ENCODE measurements around the gene COL27A1.

- no peak for TF ChIP-seq ZNF274 (IDR thresholded peaks at IDR 0.05; ENCODE audit: low read depth, low read length)
- no peak for TF ChIP-seq SUZ12 (IDR thresholded peaks at IDR 0.05; ENCODE audit: extremely low read depth, insufficient read depth, insufficient read length)
Measured at GRCh38 chr9:114270120-114270975, 115.0 kb downstream of the COL27A1 start.

Data from NT2/D1 (cell line).